A204.1 (cell line): Measurements from ENCODE around the gene LBP.
"Not testable (repeated sequence)": the region's sequence is repeated elsewhere in the genome, so short reads cannot be mapped to it uniquely, and the experiment has no call there.

ENCODE experiments used
- FAIRE-seq: peaks from 2 replicates; lab custom pipeline; 2012; peaks lifted over from hg19 to GRCh38; lab: Jason Lieb, UNC

LBP gene

GRCh38 chr20:38402089-38402488 lies 55.8 kb downstream of the LBP start:
- FAIRE-seq: no peak

GRCh38 chr20:38402816-38403215 lies 56.5 kb downstream of the LBP start:
- no peak for FAIRE-seq

- no peak for FAIRE-seq
These were observed 57.7 kb downstream of the LBP start for GRCh38 chr20:38404016-38404415.

GRCh38 chr20:38405132-38405531 lies 58.9 kb downstream of the LBP start:
- FAIRE-seq: no peak

- no peak for FAIRE-seq
These were observed 60.2 kb downstream of the LBP start for GRCh38 chr20:38406476-38406875.

- FAIRE-seq: no peak
These were observed 61.0 kb downstream of the LBP start for GRCh38 chr20:38407321-38407720.

- not testable (repeated sequence) for FAIRE-seq
These were observed 61.5 kb downstream of the LBP start for GRCh38 chr20:38407822-38408221.

- no peak for FAIRE-seq
These were observed 66.7 kb downstream of the LBP start for GRCh38 chr20:38412877-38413577.

- no peak for FAIRE-seq
These were observed 68.6 kb downstream of the LBP start for GRCh38 chr20:38414769-38415450.

- no peak for FAIRE-seq
These were observed 72.4 kb downstream of the LBP start for GRCh38 chr20:38418509-38419204.

GRCh38 chr20:38420388-38421085 lies 74.3 kb downstream of the LBP start:
- no peak for FAIRE-seq

- no peak for FAIRE-seq
These were observed 75.6 kb downstream of the LBP start for GRCh38 chr20:38421915-38422314.

GRCh38 chr20:38423541-38423940 lies 77.3 kb downstream of the LBP start:
- no peak for FAIRE-seq

- no peak for FAIRE-seq
These were observed 78.1 kb downstream of the LBP start for GRCh38 chr20:38424401-38424800.

- no peak for FAIRE-seq
These were observed 80.0 kb downstream of the LBP start for GRCh38 chr20:38426006-38426897.
